Measurements from ENCODE around the gene ACSS3. TPM values are rescaled to one million over a fixed set of nuclear protein-coding genes. Genes with fewer than 3 reads are reported as not detected.

The ACSS3 gene
- total and polyA plus RNA-seq, 2 donors (not counting 1 experiment from before 2014, with no cell fraction given): not detected

GRCh38 chr12:81077329-81077685 lies 572 bp upstream of the ACSS3 start:
- POLR2A ChIA-PET: no interaction called here
- Mint-ChIP-seq H3K4me3 (no peak overlapping the region), H3K9me3 (ENCODE audit: insufficient read depth) (peaks cover 2% of the 10 kb centered on the region), H3K27ac (no peak overlapping the region), H3K4me1 (no peaks in the 10 kb centered on the region), H3K27me3 (peaks cover 14% of the 10 kb centered on the region)
- Histone ChIP-seq H2AFZ (ENCODE audit: insufficient read depth, low read depth, low read length, poor library complexity, severe bottlenecking) (no peak overlapping the region), H4K20me1 (ENCODE audit: control insufficient read depth, insufficient read depth, low read length, poor library complexity, severe bottlenecking) (no peaks in the 10 kb centered on the region), H3K79me2 (ENCODE audit: control insufficient read depth, insufficient read depth, low read length) (no peaks in the 10 kb centered on the region), H3K27me3 (replicated peaks in 1 of 4; ENCODE audit: control extremely low read depth in 1 of 4, control insufficient read depth in 3 of 4, insufficient read depth in 4 of 4, low read length in 3 of 4) (peaks cover 0 to 7% (median 0%) of the 10 kb centered on the region in 4 experiments), H3K4me3 (ENCODE audit: control extremely low read depth in 1 of 5, extremely low read depth in 1 of 5, insufficient read depth in 1 of 5, low read depth in 2 of 5, low read length in 4 of 5) (no peak overlapping the region), H3K9ac (ENCODE audit: low read length) (no peak overlapping the region), H3K36me3 (replicated peaks in 1 of 2; ENCODE audit: control extremely low read depth in 1 of 2, control insufficient read depth in 1 of 2, extremely low read depth in 1 of 2, insufficient read depth in 2 of 2, low read length in 1 of 2) (no peaks in the 10 kb centered on the region), H3K9me3 (ENCODE audit: control extremely low read depth in 1 of 3, control insufficient read depth in 2 of 3, insufficient read depth in 1 of 3, low read length in 2 of 3) (peaks cover 0 to 12% (median 0%) of the 10 kb centered on the region in 3 donors), H3K27ac (ENCODE audit: low read length in 2 of 2) (no peak overlapping the region), H3K4me1 (ENCODE audit: control insufficient read depth in 2 of 2, insufficient read depth in 2 of 2, low read length in 2 of 2) (no peaks in the 10 kb centered on the region), H3K4me2 (replicated peaks; ENCODE audit: low read depth, low read length, poor library complexity, severe bottlenecking) (no peak overlapping the region)
- ATAC-seq (ENCODE audit: low read depth): no peak
- CTCF ChIA-PET: no interaction called here
- no peak for DNase-seq
- TF ChIP-seq CTCF (IDR thresholded peaks at IDR 0.05) (no peak), EZH2 (IDR thresholded peaks at IDR 0.05; ENCODE audit: borderline replicate concordance, insufficient read depth, low read depth, low read length, poor library complexity, severe bottlenecking) (no peak)
- 22% methylated on average over 3 of the region's 6 CpGs for WGBS (ENCODE audit: insufficient coverage)
- intact Hi-C loops (cut with micrococcal nuclease): no loop called here

- no peaks in the 10 kb centered on the region for H3K79me2 ChIP-seq (ENCODE audit: control insufficient read depth, insufficient read depth, low read length)
- no peak overlapping the region for H2AFZ ChIP-seq (ENCODE audit: insufficient read depth, low read depth, low read length, poor library complexity, severe bottlenecking)
- no peak overlapping the region for H3K4me3 Mint-ChIP-seq
- intact Hi-C loops (cut with micrococcal nuclease): no loop called here
- H3K9ac ChIP-seq (ENCODE audit: low read length): no peak overlapping the region
- no peak for DNase-seq
- no peak overlapping the region for H3K4me2 ChIP-seq (replicated peaks; ENCODE audit: low read depth, low read length, poor library complexity, severe bottlenecking)
- peaks cover 6% of the 10 kb centered on the region for H3K9me3 Mint-ChIP-seq (ENCODE audit: insufficient read depth)
- H3K4me1 ChIP-seq (ENCODE audit: control insufficient read depth in 2 of 2, insufficient read depth in 2 of 2, low read length in 2 of 2): no peaks in the 10 kb centered on the region
- TF ChIP-seq EZH2 (IDR thresholded peaks at IDR 0.05; ENCODE audit: borderline replicate concordance, insufficient read depth, low read depth, low read length, poor library complexity, severe bottlenecking): no peak
- H4K20me1 ChIP-seq (ENCODE audit: control insufficient read depth, insufficient read depth, low read length, poor library complexity, severe bottlenecking): no peaks in the 10 kb centered on the region
- ATAC-seq (ENCODE audit: low read depth): no peak
- no peaks in the 10 kb centered on the region for H3K36me3 ChIP-seq (replicated peaks in 1 of 2; ENCODE audit: control extremely low read depth in 1 of 2, control insufficient read depth in 1 of 2, extremely low read depth in 1 of 2, insufficient read depth in 2 of 2, low read length in 1 of 2)
- CTCF ChIA-PET: no interaction called here
- peaks cover 0 to 7% (median 0%) of the 10 kb centered on the region in 4 experiments for H3K27me3 ChIP-seq (replicated peaks in 1 of 4; ENCODE audit: control extremely low read depth in 1 of 4, control insufficient read depth in 3 of 4, insufficient read depth in 4 of 4, low read length in 3 of 4)
- H3K4me1 Mint-ChIP-seq: no peaks in the 10 kb centered on the region
- 72% methylated on average over 3 of the region's 10 CpGs for WGBS (ENCODE audit: insufficient coverage)
- peaks cover 14% of the 10 kb centered on the region for H3K27me3 Mint-ChIP-seq
- peaks cover 0 to 12% (median 0%) of the 10 kb centered on the region in 3 donors for H3K9me3 ChIP-seq (ENCODE audit: control extremely low read depth in 1 of 3, control insufficient read depth in 2 of 3, insufficient read depth in 1 of 3, low read length in 2 of 3)
- no peak overlapping the region for H3K27ac ChIP-seq (ENCODE audit: low read length in 2 of 2)
- H3K27ac Mint-ChIP-seq: no peak overlapping the region
- no peak overlapping the region for H3K4me3 ChIP-seq (ENCODE audit: control extremely low read depth in 1 of 5, extremely low read depth in 1 of 5, insufficient read depth in 1 of 5, low read depth in 2 of 5, low read length in 4 of 5)
- POLR2A ChIA-PET: no interaction called here
These were observed 754 bp downstream of the ACSS3 start for GRCh38 chr12:81078469-81079196.
